NCI-H2227 (cell line): ENCODE measurements around the gene UBE3D.
A peak's percentile ranks its signal among the peaks of the same experiment; 100 is the strongest.
"Not testable (repeated sequence)": the region's sequence is repeated elsewhere in the genome, so short reads cannot be mapped to it uniquely, and the experiment has no call there.

Source experiments
- DNase-seq: peaks from one replicate; lab custom pipeline; 2025; ENCODE audit not compliant: unreplicated experiment; lab: John Stamatoyannopoulos, UW

The UBE3D gene

GRCh38 chr6:83057705-83058321 is 7.8 kb downstream of the UBE3D start:
- DNase-seq, result peak; percentile 57

GRCh38 chr6:83055366-83055964 is 10.2 kb downstream of the UBE3D start:
- peak; percentile 40 for DNase-seq

- DNase-seq, result no peak
Measured at GRCh38 chr6:83053678-83054077, 12.0 kb downstream of the UBE3D start.

GRCh38 chr6:83051377-83052172 is 14.1 kb downstream of the UBE3D start:
- no peak for DNase-seq

GRCh38 chr6:83047065-83047754 is 18.4 kb downstream of the UBE3D start:
- DNase-seq, result no peak

GRCh38 chr6:83044091-83044768 is 21.4 kb downstream of the UBE3D start:
- DNase-seq, result no peak

- no peak for DNase-seq
Measured at GRCh38 chr6:83042467-83043053, 23.1 kb downstream of the UBE3D start.

GRCh38 chr6:83038246-83038645 is 27.4 kb downstream of the UBE3D start:
- no peak for DNase-seq

GRCh38 chr6:83031689-83032088 is 34.0 kb downstream of the UBE3D start:
- DNase-seq, result no peak

GRCh38 chr6:83019741-83020140 is 45.9 kb downstream of the UBE3D start:
- no peak for DNase-seq

- DNase-seq, result not testable (repeated sequence)
Measured at GRCh38 chr6:83011131-83011530, 54.5 kb downstream of the UBE3D start.

- no peak for DNase-seq
Measured at GRCh38 chr6:83008626-83009025, 57.0 kb downstream of the UBE3D start.

GRCh38 chr6:83006270-83006905 is 59.3 kb downstream of the UBE3D start:
- no peak for DNase-seq

GRCh38 chr6:82996156-82996555 is 69.5 kb downstream of the UBE3D start:
- no peak for DNase-seq

GRCh38 chr6:82995066-82995465 is 70.6 kb downstream of the UBE3D start:
- no peak for DNase-seq

- no peak for DNase-seq
Measured at GRCh38 chr6:82989736-82990290, 75.8 kb downstream of the UBE3D start.

- DNase-seq, result no peak
Measured at GRCh38 chr6:82988930-82989351, 76.7 kb downstream of the UBE3D start.

- DNase-seq, result no peak
Measured at GRCh38 chr6:82987951-82988350, 77.7 kb downstream of the UBE3D start.

- no peak for DNase-seq
Measured at GRCh38 chr6:82987416-82987815, 78.2 kb downstream of the UBE3D start.

GRCh38 chr6:82984720-82985119 is 80.9 kb downstream of the UBE3D start:
- no peak for DNase-seq
